HG02884 (cell line): ENCODE data around the gene RBM28.
"Not testable (repeated sequence)": the region's sequence is repeated elsewhere in the genome, so short reads cannot be mapped to it uniquely, and the experiment has no call there.

ENCODE experiments used
- ATAC-seq: cut with Tn5 transposase; IDR thresholded peaks from one replicate; pipeline ENCODE4 v1.9.1; 2021; ENCODE audit warnings: mild to moderate bottlenecking, moderate library complexity; ENCODE audit not compliant: unreplicated experiment

The RBM28 gene

GRCh38 chr7:128298004-128298403, 45.7 kb downstream of the RBM28 start:
- ATAC-seq: not testable (repeated sequence)

GRCh38 chr7:128287556-128287955, 56.2 kb downstream of the RBM28 start:
- no peak for ATAC-seq

DNA sequence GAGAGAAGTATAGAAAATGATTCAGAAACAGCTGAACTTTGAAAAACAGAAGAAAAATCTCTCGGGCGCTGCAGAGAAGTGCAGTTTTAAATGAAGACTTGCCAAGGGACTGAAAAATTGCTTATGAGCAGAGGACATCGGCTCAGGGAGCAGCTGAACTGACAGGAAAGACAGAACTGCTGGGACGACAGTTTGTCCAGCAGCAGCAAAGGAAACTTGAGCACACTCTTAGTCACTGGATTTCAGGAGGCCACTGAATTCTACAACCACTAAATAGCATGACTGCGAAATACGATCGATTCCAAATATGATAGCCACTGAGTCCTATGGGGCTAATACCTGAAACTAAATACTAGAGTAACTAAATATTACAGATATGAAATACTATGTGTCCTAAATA, 59.6 kb downstream of the RBM28 start:
- ATAC-seq: no peak

DNA sequence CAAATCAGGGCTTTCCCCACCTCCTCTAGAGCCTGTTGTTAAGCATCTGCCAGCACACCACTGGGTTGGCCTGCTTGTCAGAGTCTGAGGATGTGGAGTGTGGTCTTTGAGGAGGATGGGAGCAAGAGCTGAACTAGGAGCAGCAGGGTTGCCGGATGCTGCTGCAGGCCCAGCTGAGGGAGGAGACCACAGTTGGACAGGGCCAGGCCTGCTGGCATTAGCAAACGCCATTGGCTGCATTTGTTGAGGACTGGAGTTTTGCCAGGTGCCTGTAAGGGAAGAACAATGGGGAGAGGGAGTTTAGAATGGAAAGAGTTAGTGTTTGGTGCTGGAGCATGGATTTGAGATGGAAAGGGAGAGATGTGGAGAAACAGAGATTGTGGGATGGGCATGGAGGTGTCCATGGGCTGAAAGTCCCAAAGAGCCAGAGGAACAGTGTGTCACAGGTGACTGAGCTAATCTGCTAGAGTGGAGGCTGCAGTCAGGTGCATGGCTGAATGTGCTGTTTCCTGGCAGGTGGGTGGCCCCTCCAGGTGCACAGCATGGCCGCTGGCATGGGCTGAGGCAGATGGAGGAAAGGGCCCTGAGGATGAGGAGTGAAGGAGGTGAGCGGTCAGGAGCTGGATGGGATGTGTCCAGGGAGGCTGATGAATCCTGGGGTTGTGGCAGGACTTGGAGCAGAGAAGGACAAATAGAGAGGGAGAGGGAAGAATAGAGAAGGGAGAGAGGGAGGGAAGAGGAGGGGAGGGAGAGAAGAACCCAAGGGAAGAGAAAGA, 61.9 kb downstream of the RBM28 start:
- no peak for ATAC-seq

- ATAC-seq: not testable (repeated sequence)
Measured at GRCh38 chr7:128280451-128280850, 63.3 kb downstream of the RBM28 start.

DNA sequence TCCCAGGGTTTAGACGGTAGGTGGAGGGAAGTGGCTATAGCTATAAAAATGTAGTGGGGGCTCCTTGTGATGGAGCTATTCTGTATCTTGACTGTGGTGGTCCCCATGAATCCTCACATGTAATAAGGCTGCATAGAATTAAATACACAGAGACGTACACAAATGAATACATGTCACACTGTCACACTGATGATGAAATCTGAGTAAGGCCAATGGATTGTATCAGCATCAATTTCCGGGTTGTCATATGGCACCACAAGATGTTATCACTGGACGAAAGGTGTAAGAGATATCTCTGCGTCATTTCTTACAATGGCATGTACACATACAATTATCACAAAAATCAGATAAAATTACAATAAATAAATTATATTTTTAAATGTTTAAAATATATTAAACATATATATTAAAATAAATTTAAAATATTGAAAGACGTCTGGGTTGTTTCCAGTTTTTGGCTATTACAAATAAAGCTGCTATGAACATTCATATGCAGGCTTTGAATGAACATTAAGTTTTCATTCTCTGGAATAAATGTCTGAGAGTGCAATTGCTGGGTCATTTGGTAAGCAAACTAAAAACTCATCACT, 64.5 kb downstream of the RBM28 start:
- ATAC-seq: no peak

DNA sequence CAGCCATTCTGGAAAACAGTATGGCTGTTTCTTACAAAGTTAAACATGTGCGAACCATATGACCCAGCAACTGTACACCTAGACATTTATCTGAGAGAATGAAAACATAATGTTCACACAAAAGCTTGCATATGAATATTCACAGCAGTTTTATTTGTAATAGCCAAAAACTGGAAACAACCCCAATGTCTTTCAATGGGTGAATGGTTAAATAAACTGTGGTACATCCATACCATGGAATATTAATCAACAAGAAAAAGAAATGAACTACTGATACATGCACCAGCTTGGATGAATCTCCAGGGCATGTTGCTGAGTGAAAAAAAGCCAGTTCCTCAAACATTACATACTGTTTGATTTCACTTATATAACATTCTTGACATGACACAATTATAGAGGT, 65.3 kb downstream of the RBM28 start:
- no peak for ATAC-seq

DNA sequence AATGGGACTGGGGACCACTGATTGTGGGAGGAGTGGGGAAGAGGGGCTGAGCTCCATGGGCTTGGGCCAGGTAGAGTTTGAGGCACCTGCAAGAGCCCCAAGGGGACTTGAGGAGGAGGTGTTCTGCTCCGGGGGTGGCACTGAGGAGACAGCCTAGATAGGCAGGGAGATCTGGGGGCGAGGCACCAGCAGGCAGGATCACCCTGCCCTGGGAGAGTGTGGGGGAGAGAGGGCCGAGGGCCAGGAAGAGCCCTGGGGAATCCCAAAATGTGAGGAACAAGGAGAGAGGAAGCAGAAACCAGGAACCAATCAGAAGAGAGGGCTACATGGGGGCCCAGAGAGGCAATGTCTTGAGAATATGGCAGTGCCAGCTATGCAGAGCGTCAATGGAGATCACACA, 68.0 kb downstream of the RBM28 start:
- no peak for ATAC-seq

DNA sequence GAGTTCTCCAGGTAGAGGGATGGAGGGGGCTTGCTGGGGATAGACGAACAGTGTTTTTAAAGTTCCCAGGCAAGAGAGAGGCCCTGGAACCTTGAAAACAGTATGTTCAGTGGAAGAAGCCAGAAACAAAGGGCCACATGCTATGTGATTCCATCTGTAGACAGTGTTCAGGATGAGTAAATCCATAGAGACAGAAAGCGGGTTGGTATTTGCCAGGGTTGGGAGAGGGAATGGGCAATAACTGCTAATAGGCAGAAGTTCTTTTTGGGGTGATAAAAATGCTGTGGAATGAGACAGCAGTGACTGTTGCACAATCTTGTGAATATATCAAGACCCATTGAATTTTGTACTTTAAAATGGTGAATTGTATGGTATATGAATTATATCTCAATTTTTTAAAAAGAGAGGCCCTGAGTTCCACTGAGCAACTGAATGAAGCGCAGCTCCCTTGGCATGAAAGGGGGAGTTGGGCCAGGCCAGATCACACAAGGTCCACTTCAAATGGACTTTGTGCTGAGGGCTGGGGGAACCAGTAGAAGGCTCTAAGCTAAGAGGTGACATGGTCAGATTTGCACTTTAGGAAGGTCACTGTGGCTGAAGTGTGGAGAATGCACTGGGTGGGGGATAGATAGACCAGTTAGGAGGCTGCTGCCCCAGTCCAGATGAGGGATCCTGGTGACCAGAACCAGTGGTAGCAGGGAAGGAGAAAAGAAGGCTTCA, 68.7 kb downstream of the RBM28 start:
- ATAC-seq: no peak

- ATAC-seq: no peak
Measured at GRCh38 chr7:128274246-128274883, 69.3 kb downstream of the RBM28 start.

DNA sequence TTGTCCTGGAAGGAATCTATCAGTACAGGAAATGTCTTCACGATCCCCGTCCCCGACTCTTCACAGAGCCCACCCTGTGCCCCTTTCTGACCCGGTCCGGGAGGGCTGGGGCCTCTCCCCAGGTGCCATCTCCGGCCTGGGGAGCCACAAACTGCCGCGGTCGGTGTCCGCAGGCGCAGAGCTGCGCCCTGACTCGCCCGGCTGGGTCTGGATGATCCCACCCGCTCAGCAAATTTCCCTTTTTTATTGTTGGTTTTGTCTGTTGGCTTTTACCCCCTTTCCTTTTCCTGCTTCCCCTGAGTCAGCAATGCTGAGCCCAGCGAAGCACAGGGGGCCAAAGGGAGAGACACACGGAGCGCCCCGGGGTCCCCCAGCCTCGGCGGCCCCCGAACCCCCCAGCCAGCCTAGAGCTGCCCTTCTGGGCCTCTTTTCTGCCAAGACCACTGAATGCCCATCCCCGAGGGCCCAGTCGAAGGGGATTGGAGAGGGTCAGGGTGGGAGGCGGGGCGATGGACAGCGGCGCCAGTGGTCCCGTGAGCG, 71.7 kb downstream of the RBM28 start:
- no peak for ATAC-seq

GRCh38 chr7:128271471-128271941, 72.2 kb downstream of the RBM28 start:
- no peak for ATAC-seq

GRCh38 chr7:128270826-128271272, 72.9 kb downstream of the RBM28 start:
- no peak for ATAC-seq

DNA sequence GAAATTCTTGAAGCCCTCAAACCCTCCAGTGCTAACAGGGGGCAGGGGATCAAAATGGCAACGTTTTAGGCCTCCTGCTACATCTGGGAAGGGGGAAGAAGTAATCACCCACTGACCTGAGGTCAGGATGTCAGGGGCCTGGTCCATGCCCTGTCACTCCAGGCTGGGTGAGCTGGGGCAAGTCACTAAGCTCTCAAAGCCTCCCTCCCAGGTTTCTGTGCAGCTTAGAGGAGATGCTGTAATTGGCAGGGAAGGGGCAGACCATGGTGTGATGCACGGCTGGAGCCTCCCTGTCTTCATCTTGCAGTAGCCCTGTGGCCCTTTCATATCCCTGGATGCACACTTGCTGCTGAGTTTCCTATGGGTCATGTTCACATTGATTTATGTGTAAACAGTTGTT, 75.5 kb downstream of the RBM28 start:
- no peak for ATAC-seq

- ATAC-seq: no peak
Measured at GRCh38 chr7:128267595-128267924, 76.1 kb downstream of the RBM28 start.

- ATAC-seq: no peak
Measured at GRCh38 chr7:128266883-128267594, 76.7 kb downstream of the RBM28 start.

GRCh38 chr7:128266529-128266882, 77.2 kb downstream of the RBM28 start:
- ATAC-seq: no peak

GRCh38 chr7:128265906-128266300, 77.8 kb downstream of the RBM28 start:
- no peak for ATAC-seq

- no peak for ATAC-seq
Measured at GRCh38 chr7:128265156-128265905, 78.4 kb downstream of the RBM28 start.

- ATAC-seq: no peak
Measured at GRCh38 chr7:128264477-128264876, 79.2 kb downstream of the RBM28 start.
